Panc1 (cell line): Measurements from ENCODE around the gene XRCC2. TPM values are rescaled to one million over a fixed set of nuclear protein-coding genes. Genes with fewer than 3 reads are reported as not detected.
"Not testable (repeated sequence)": the region's sequence is repeated elsewhere in the genome, so short reads cannot be mapped to it uniquely, and the experiment has no call there.

ENCODE experiments used
- ATAC-seq: fragments of 200-7000 bp; cut with Tn5 transposase; 2 replicates; pipeline ENCODE4 v1.9.1; 2020; ENCODE audit warnings: mild to moderate bottlenecking, moderate library complexity
- BruUV-seq: library from RNA; stranded (reverse); fragments of 400-500 nt; replicated peaks from 2 replicates; lab custom pipeline; 2021; lab: Mats Ljungman, UMichigan
- CTCF ChIA-PET: fragments of 300-600 bp; sonication (Branson Sonifier 250); formaldehyde crosslinking; loops from one replicate; lab custom pipeline; 2022; ENCODE audit warnings: antibody characterized with exemption; lab: Charles Lee
- POLR2A ChIA-PET: fragments of 300-600 bp; sonication (Branson Sonifier 250); formaldehyde crosslinking; loops from one replicate; lab custom pipeline; 2022; ENCODE audit warnings: antibody characterized with exemption; lab: Charles Lee
- DNase-seq: peaks from one replicate; pipeline ENCODE4 v3.0.0-alpha.2; 2010; ENCODE audit warnings: low read depth, low spot score
- H3K27ac ChIP-seq: 2 replicates; pipeline ENCODE4 v1.5.1; 2011; ENCODE audit warnings: mild to moderate bottlenecking, low read length, inconsistent platforms
- H3K27me3 ChIP-seq: fragments of 200-500 bp; sonication (Bioruptor generic); 2 replicates; pipeline ENCODE4 v1.6.0; 2014; ENCODE audit warnings: low read length, inconsistent platforms; ENCODE audit not compliant: control insufficient read depth, insufficient read depth
- H3K36me3 ChIP-seq: fragments of 200-500 bp; sonication (Bioruptor generic); 2 replicates; pipeline ENCODE4 v1.5.1; 2014; ENCODE audit warnings: inconsistent platforms, mild to moderate bottlenecking, low read length, moderate library complexity; ENCODE audit not compliant: control insufficient read depth, insufficient read depth
- H3K4me1 ChIP-seq: 2 replicates; pipeline ENCODE4 v1.5.1; 2011; ENCODE audit warnings: inconsistent platforms, mild to moderate bottlenecking, low read length, moderate library complexity; ENCODE audit not compliant: control insufficient read depth, insufficient read depth
- H3K4me3 ChIP-seq, 2 experiments: 2 replicates each; pipeline ENCODE4 v1.5.1; 2011 to 2012; ENCODE audit warnings: low read depth in 2 of 2, low read length in 2 of 2, mild to moderate bottlenecking in 2 of 2, inconsistent platforms in 1 of 2, moderate library complexity in 1 of 2
- H3K9me3 ChIP-seq: fragments of 200-500 bp; sonication (Bioruptor generic); 2 replicates; pipeline ENCODE4 v1.5.1; 2014; ENCODE audit warnings: low read depth, mild to moderate bottlenecking, inconsistent platforms, low read length, moderate library complexity; ENCODE audit not compliant: control insufficient read depth, insufficient read depth
- CTCF ChIP-seq: fragments of 450-650 bp; IDR thresholded peaks from 2 replicates; pipeline ENCODE4 v1.5.1; 2017; ENCODE audit warnings: mild to moderate bottlenecking
- POLR2AphosphoS5 ChIP-seq: IDR thresholded peaks from 2 replicates; pipeline ENCODE4 v1.6.1; 2012; ENCODE audit warnings: mild to moderate bottlenecking, low read depth, low read length, moderate library complexity
- REST ChIP-seq, 2 experiments: IDR thresholded peaks; 2 replicates each; pipeline ENCODE4 v1.6.1; 2011 to 2012; ENCODE audit warnings: low read depth in 2 of 2, control low read depth in 1 of 2, low read length in 1 of 2, mild to moderate bottlenecking in 1 of 2, moderate library complexity in 1 of 2; ENCODE audit not compliant: insufficient read depth in 1 of 2
- SIN3A ChIP-seq: IDR thresholded peaks from 2 replicates; pipeline ENCODE4 v1.6.1; 2012; ENCODE audit warnings: low read depth, mild to moderate bottlenecking, low read length, moderate library complexity, borderline replicate concordance; ENCODE audit not compliant: insufficient read depth
- TCF7L2 ChIP-seq: IDR thresholded peaks from 2 replicates; pipeline ENCODE4 v1.6.1; 2011; ENCODE audit warnings: mild to moderate bottlenecking, low read depth, low read length, inconsistent platforms
- in situ Hi-C: cut with HindIII; loops from 2 replicates; pipeline ENCODE4 v1.10.0; 2016; ENCODE audit warnings: low sequenced_read_pairs, low pct_unique_long_range_greater_than_20kb
- intact Hi-C: fragments of 100-400 bp; cut with micrococcal nuclease; formaldehyde crosslinking; loops from one replicate; pipeline ENCODE4 v1.10.0; 2022; ENCODE audit not compliant: unreplicated experiment
- total RNA-seq: library from RNA; stranded (reverse); gene quantifications from one replicate; pipeline ENCODE4 v1.2.1, GENCODE V29; 2021; ENCODE audit not compliant: unreplicated experiment

The XRCC2 gene
- total RNA-seq, 1 experiment from 2014 or later = 10.3 TPM

DNA sequence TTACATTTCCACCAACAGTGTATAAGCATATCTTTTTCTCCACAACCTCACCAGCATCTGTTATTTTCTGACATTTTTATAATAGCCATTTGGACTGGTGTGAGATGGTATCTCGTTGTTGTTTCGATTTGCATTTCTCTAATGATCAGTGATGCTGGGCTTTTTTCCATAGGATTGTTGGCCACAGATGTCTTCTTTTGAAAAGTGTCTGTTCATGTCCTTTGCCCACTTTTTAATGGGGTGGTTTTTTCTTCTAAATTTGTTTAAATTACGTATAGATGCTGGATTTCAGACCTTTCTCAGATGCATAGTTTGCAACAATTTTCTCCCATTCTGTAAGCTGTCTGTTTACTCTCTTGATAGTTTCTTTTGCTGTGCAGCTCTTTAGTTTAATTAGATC lies 28.9 kb downstream of the XRCC2 start:
- no peak for TF ChIP-seq SIN3A
- no peak for TF ChIP-seq POLR2AphosphoS5
- no peak for TF ChIP-seq REST (IDR thresholded peaks at IDR 0.05; ENCODE audit: insufficient read depth in 1 of 2, low read depth in 2 of 2, low read length in 1 of 2)
- no peak for TF ChIP-seq TCF7L2
- no peak for TF ChIP-seq CTCF
- ATAC-seq (no peak), DNase-seq (no peak)
- no peaks in the 10 kb centered on the region for H3K27me3 ChIP-seq
- in situ Hi-C loops (no loop called here), intact Hi-C loops (no loop called here)
- CTCF ChIA-PET = no interaction called here
- POLR2A ChIA-PET = no interaction called here
- no TSS peak for BruUV-seq
- no peak overlapping the region for H3K4me3 ChIP-seq
- no peaks in the 10 kb centered on the region for H3K9me3 ChIP-seq
- no peaks in the 10 kb centered on the region for H3K36me3 ChIP-seq
- no peak overlapping the region for H3K27ac ChIP-seq
- no peaks in the 10 kb centered on the region for H3K4me1 ChIP-seq

GRCh38 chr7:152646579-152646978 lies 29.4 kb downstream of the XRCC2 start:
- H3K36me3 ChIP-seq, DNase-seq, H3K27ac ChIP-seq, H3K4me1 ChIP-seq, H3K4me3 ChIP-seq, CTCF ChIA-PET, ATAC-seq, intact Hi-C loops, in situ Hi-C loops, BruUV-seq, POLR2A ChIA-PET, H3K27me3 ChIP-seq, H3K9me3 ChIP-seq: not testable (repeated sequence)

GRCh38 chr7:152643979-152644559 lies 31.9 kb downstream of the XRCC2 start:
- no peak overlapping the region for H3K27ac ChIP-seq
- H3K4me3 ChIP-seq = no peak overlapping the region
- no peaks in the 10 kb centered on the region for H3K36me3 ChIP-seq
- POLR2A ChIA-PET = interaction anchor here (0.7 kb wide), 1 partner anchor 549 kb away, joined by 5 read pairs; no protein-coding TSS in a partner anchor
- intact Hi-C loops = no loop called here
- H3K27me3 ChIP-seq = no peaks in the 10 kb centered on the region
- TF ChIP-seq CTCF (no peak), SIN3A (no peak)
- CTCF ChIA-PET = no interaction called here
- peak; percentile 39; the same call in 1 of the 2 replicates for ATAC-seq
- no peak for DNase-seq
- no TSS peak for BruUV-seq
- H3K9me3 ChIP-seq = no peaks in the 10 kb centered on the region
- no peaks in the 10 kb centered on the region for H3K4me1 ChIP-seq
- in situ Hi-C loops = no loop called here
